ENCODE data around the gene SKAP1. TPM values are rescaled to one million over a fixed set of nuclear protein-coding genes. Genes with fewer than 3 reads are reported as not detected.
"Not testable (repeated sequence)": the region's sequence is repeated elsewhere in the genome, so short reads cannot be mapped to it uniquely, and the experiment has no call there.

Gene SKAP1
- total RNA-seq, 6 donors from 2014 or later: 1.9 to 5.3 (median 3.9) TPM

GRCh38 chr17:48374650-48375230 lies 55.3 kb downstream of the SKAP1 start:
- 68 to 74% methylated on average over 1 of the region's 1 CpG for WGBS, 2 donors
- ATAC-seq (ENCODE audit: low FRiP score in 2 of 2) (peak in 1 of 2 donors; percentile 64), DNase-seq (peak in 1 of 2 donors; percentile 25)
- no peak overlapping the region for H3K4me3 ChIP-seq
- TF ChIP-seq CTCF (IDR thresholded peaks at IDR 0.05) (peak in 5 of 6 experiments; percentile 38 to 60 (median 52)), EP300 (IDR thresholded peaks at IDR 0.05) (no peak)
- H3K27ac ChIP-seq: no peak overlapping the region
- H3K4me1 ChIP-seq: no peaks in the 10 kb centered on the region
- no peaks in the 10 kb centered on the region for H3K36me3 ChIP-seq
- no peaks in the 10 kb centered on the region for H3K9me3 ChIP-seq
- no peaks in the 10 kb centered on the region for H3K27me3 ChIP-seq

- Histone ChIP-seq H3K27ac (no peak overlapping the region), H3K27me3 (no peaks in the 10 kb centered on the region), H3K4me3 (no peak overlapping the region), H3K36me3 (no peaks in the 10 kb centered on the region), H3K4me1 (no peaks in the 10 kb centered on the region), H3K9me3 (no peaks in the 10 kb centered on the region)
- DNase-seq (no peak), ATAC-seq (ENCODE audit: low FRiP score in 2 of 2) (no peak)
- TF ChIP-seq EP300 (IDR thresholded peaks at IDR 0.05) (no peak), POLR2A (IDR thresholded peaks at IDR 0.05) (no peak), CTCF (IDR thresholded peaks at IDR 0.05) (no peak), POLR2AphosphoS5 (IDR thresholded peaks at IDR 0.05) (no peak)
- 86 to 91% methylated on average over 3 of the region's 3 CpGs for WGBS, 2 donors
Measured at GRCh38 chr17:48373883-48374282, 56.1 kb downstream of the SKAP1 start.

- Histone ChIP-seq H3K36me3 (no peaks in the 10 kb centered on the region), H3K27ac (no peak overlapping the region), H3K4me1 (no peaks in the 10 kb centered on the region), H3K4me3 (no peak overlapping the region), H3K9me3 (no peaks in the 10 kb centered on the region), H3K27me3 (no peaks in the 10 kb centered on the region)
- no peak for TF ChIP-seq EP300 (IDR thresholded peaks at IDR 0.05)
- TF ChIP-seq POLR2A (IDR thresholded peaks at IDR 0.05): no peak
- no peak for TF ChIP-seq CTCF (IDR thresholded peaks at IDR 0.05)
- DNase-seq (no peak), ATAC-seq (ENCODE audit: low FRiP score in 2 of 2) (no peak)
- 33 to 57% methylated on average over 2 of the region's 2 CpGs for WGBS, 2 donors
Measured at GRCh38 chr17:48373130-48373830, 56.7 kb downstream of the SKAP1 start.

GRCh38 chr17:48368967-48369366 lies 61.0 kb downstream of the SKAP1 start:
- DNase-seq; H3K4me3 ChIP-seq; H3K27me3 ChIP-seq; H3K4me1 ChIP-seq; H3K9me3 ChIP-seq; ATAC-seq (ENCODE audit: low FRiP score in 2 of 2); H3K27ac ChIP-seq; H3K36me3 ChIP-seq: not testable (repeated sequence)
- WGBS, 2 donors: 89 to 90% methylated on average over 6 of the region's 6 CpGs

- DNase-seq (no peak), ATAC-seq (ENCODE audit: low FRiP score in 2 of 2) (no peak)
- H3K9me3 ChIP-seq: no peaks in the 10 kb centered on the region
- no peak overlapping the region for H3K4me3 ChIP-seq
- H3K27ac ChIP-seq: no peak overlapping the region
- TF ChIP-seq CTCF (IDR thresholded peaks at IDR 0.05) (no peak), EP300 (IDR thresholded peaks at IDR 0.05) (no peak), POLR2A (IDR thresholded peaks at IDR 0.05) (no peak), POLR2AphosphoS5 (IDR thresholded peaks at IDR 0.05) (no peak)
- 56 to 68% methylated on average over 3 of the region's 3 CpGs for WGBS, 2 donors
- no peaks in the 10 kb centered on the region for H3K4me1 ChIP-seq
- H3K27me3 ChIP-seq: no peaks in the 10 kb centered on the region
- no peaks in the 10 kb centered on the region for H3K36me3 ChIP-seq
Measured at GRCh38 chr17:48368352-48368908, 61.6 kb downstream of the SKAP1 start.

Data from upper lobe of left lung (tissue), 6 donors.